K562 (cell line): ENCODE results near the gene PFKP. TPM values are rescaled to one million over a fixed set of nuclear protein-coding genes. Genes with fewer than 3 reads are reported as not detected.
A peak's percentile ranks its signal among the peaks of the same experiment; 100 is the strongest.

Experiments
- CBX2 ChIP-seq: fragments of 200-600 bp; sonication (generic); IDR thresholded peaks from one replicate; pipeline ENCODE4 v1.6.1; 2012; ENCODE audit warnings: mild to moderate bottlenecking, low read length, inconsistent platforms; ENCODE audit not compliant: insufficient read depth, poor library complexity, severe bottlenecking
- CHCHD3 ChIP-seq: fragments of 250-450 bp; sonication (Bioruptor Pico); IDR thresholded peaks from 2 replicates; pipeline ENCODE4 v2.1.2; 2022; ENCODE audit warnings: mild to moderate bottlenecking
- CREB1 ChIP-seq, 2 experiments: sonication (generic) in 1 of 2; formaldehyde crosslinking in 1 of 2; IDR thresholded peaks; 2 replicates each; pipeline versions ENCODE4 v1.6.1 to v1.8.0; 2012 to 2022; ENCODE audit warnings: inconsistent platforms in 1 of 2, mild to moderate bottlenecking in 1 of 2, missing genetic modification reagents in 1 of 2, moderate library complexity in 1 of 2
- EP400 ChIP-seq: fragments of 450-650 bp; IDR thresholded peaks from 2 replicates; pipeline ENCODE4 v1.6.1; 2017; ENCODE audit warnings: antibody characterized with exemption, mild to moderate bottlenecking, moderate library complexity
- FOS ChIP-seq: IDR thresholded peaks from 3 replicates; pipeline ENCODE4 v1.6.1; 2011; ENCODE audit not compliant: insufficient read length; ENCODE audit errors: extremely low read depth
- FOXK2 ChIP-seq, 2 experiments: fragments of 450-650 bp; IDR thresholded peaks in 1 of 2; conservative IDR thresholded peaks in 1 of 2; 2 replicates each; pipeline ENCODE4 v1.6.1; 2016; ENCODE audit warnings: low read depth in 2 of 2, mild to moderate bottlenecking in 1 of 2
- GMEB1 ChIP-seq: fragments of 250-450 bp; sonication (Bioruptor Pico); IDR thresholded peaks from 2 replicates; pipeline ENCODE4 v1.4.0; 2020; ENCODE audit warnings: mild to moderate bottlenecking
- HDAC1 ChIP-seq, 2 experiments: fragments of 450-650 bp; IDR thresholded peaks; 2 replicates each; pipeline ENCODE4 v1.6.1; 2016 to 2017; ENCODE audit warnings: inconsistent platforms in 1 of 2, mild to moderate bottlenecking in 1 of 2, moderate library complexity in 1 of 2
- MAZ ChIP-seq, 2 experiments: fragments of 450-650 bp in 1 of 2; sonication (generic) in 1 of 2; formaldehyde crosslinking; IDR thresholded peaks in 1 of 2; conservative IDR thresholded peaks in 1 of 2; 2 replicates each; pipeline versions ENCODE4 v1.4.0 to v1.5.0; 2020; ENCODE audit warnings: mild to moderate bottlenecking in 1 of 2, missing genetic modification reagents in 1 of 2
- MNT ChIP-seq, 2 experiments: fragments of 450-650 bp; conservative IDR thresholded peaks; 2 replicates each; pipeline ENCODE4 v1.6.1; 2017; ENCODE audit warnings: mild to moderate bottlenecking in 2 of 2, moderate library complexity in 2 of 2
- MYBL2 ChIP-seq, 2 experiments: fragments of 450-650 bp in 1 of 2; sonication (generic) in 1 of 2; formaldehyde crosslinking in 1 of 2; IDR thresholded peaks; 2 replicates each; pipeline versions ENCODE4 v1.6.1 to v1.8.1; 2017 to 2022; ENCODE audit warnings: borderline replicate concordance in 1 of 2, inconsistent platforms in 1 of 2, low read depth in 1 of 2, mild to moderate bottlenecking in 1 of 2, missing genetic modification reagents in 1 of 2, moderate library complexity in 1 of 2
- PHF20 ChIP-seq: fragments of 450-650 bp; IDR thresholded peaks from 2 replicates; pipeline ENCODE4 v1.6.1; 2018; ENCODE audit not compliant: partially characterized antibody
- POLR2G ChIP-seq: fragments of 200-400 bp; formaldehyde crosslinking; IDR thresholded peaks from 2 replicates; pipeline ENCODE4 v1.6.1; 2017; ENCODE audit warnings: low read depth, mild to moderate bottlenecking, antibody characterized with exemption, low read length, moderate library complexity
- RBFOX2 ChIP-seq: fragments of 200-400 bp; formaldehyde crosslinking; IDR thresholded peaks from 2 replicates; pipeline ENCODE4 v1.6.1; 2017; ENCODE audit warnings: low read depth, mild to moderate bottlenecking, low read length, moderate library complexity
- SMAD4 ChIP-seq: fragments of 250-450 bp; sonication (Bioruptor Pico); conservative IDR thresholded peaks from 2 replicates; pipeline ENCODE4 v1.8.0; 2021; ENCODE audit warnings: inconsistent platforms, mild to moderate bottlenecking, moderate library complexity
- TEAD2 ChIP-seq: fragments of 450-650 bp; IDR thresholded peaks from 2 replicates; pipeline ENCODE4 v1.6.1; 2016; ENCODE audit warnings: missing genetic modification characterization, control low read depth, missing compliant biosample characterization
- TRIM24 ChIP-seq, 2 experiments: fragments of 450-650 bp; IDR thresholded peaks; 2 replicates each; pipeline ENCODE4 v1.6.1; 2016
- ZBTB17 ChIP-seq: fragments of 450-650 bp; formaldehyde crosslinking; IDR thresholded peaks from 2 replicates; pipeline ENCODE4 v1.4.0; 2020; ENCODE audit warnings: mild to moderate bottlenecking
- ZNF124 ChIP-seq: sonication (generic); formaldehyde crosslinking; IDR thresholded peaks from 2 replicates; pipeline ENCODE4 v1.8.1; 2022; ENCODE audit warnings: missing genetic modification reagents
- ZNF232 ChIP-seq: sonication (generic); formaldehyde crosslinking; IDR thresholded peaks from 2 replicates; pipeline ENCODE4 v1.8.0; 2022; ENCODE audit warnings: mild to moderate bottlenecking, missing genetic modification reagents
- ZNF511 ChIP-seq: sonication (generic); formaldehyde crosslinking; IDR thresholded peaks from 2 replicates; pipeline ENCODE4 v1.8.0; 2022; ENCODE audit warnings: mild to moderate bottlenecking, missing genetic modification reagents
- polyA plus RNA-seq, 8 experiments: library from polyadenylated mRNA; depleted of rRNA in 4 of 8; stranded (reverse) in 5 of 8; unstranded in 3 of 8; fragments of >200 nt; fragmentation: Nextera tagmentation in 2 of 8; fragmentation: Illumina TruSeq in 1 of 8; extraction: Ambion mirVana in 2 of 8; extraction: Trizol in 1 of 8; gene quantifications; 2 replicates each; pipeline versions ENCODE4 v1.2.1 to v1.2.3, GENCODE V29; 2011 to 2014; ENCODE audit warnings: inconsistent platforms in 1 of 8, missing spikeins in 1 of 8
- total RNA-seq, 7 experiments: library from RNA; depleted of rRNA in 6 of 7; stranded (reverse); fragments of >200 nt in 6 of 7; fragmentation: Illumina TruSeq in 2 of 7; extraction: Trizol in 2 of 7; gene quantifications; 2 replicates each; pipeline versions ENCODE4 v1.2.1 to v1.2.3, GENCODE V29; 2011 to 2021; ENCODE audit warnings: low replicate concordance in 1 of 7

PFKP gene
- total and polyA plus RNA-seq, 9 of the 15 experiments (the other 6 are each of a cell fraction or from before 2014, with no cell fraction given) = 23.5 to 116 (median 62.1) TPM

- TF ChIP-seq FOS = peak; percentile 78
- no peak for TF ChIP-seq TEAD2 (tag)
- TF ChIP-seq ZNF232 (CRISPR knock-in tag) = 0 out of 2 replicates have a peak, but pooled peaks have one; percentile 52
- no peak for TF ChIP-seq ZNF124 (CRISPR knock-in tag)
- TF ChIP-seq ZBTB17 = no peak
- TF ChIP-seq RBFOX2 = peak; percentile 95
- TF ChIP-seq CBX2 = no peak
- TF ChIP-seq MAZ (CRISPR knock-in tag; conservative IDR thresholded peaks at IDR 0.05 in 1 of 2, IDR thresholded peaks at IDR 0.05 in 1 of 2) = peak; percentile 61 to 62; a peak in 2 of 4 replicates
- peak; percentile 51; the same call in 1 of the 2 replicates for TF ChIP-seq EP400
- TF ChIP-seq CREB1 (IDR thresholded peaks at IDR 0.05) = peak; percentile 44; the same call in 1 of the 2 replicates
- TF ChIP-seq CREB1 (CRISPR knock-in tag; IDR thresholded peaks at IDR 0.05) = peak; percentile 78
- TF ChIP-seq SMAD4 (CRISPR knock-in tag) = peak; percentile 23; the same call in 1 of the 2 replicates
- TF ChIP-seq MNT (conservative IDR thresholded peaks at IDR 0.05) = peak; percentile 56 to 78
- no peak for TF ChIP-seq MYBL2 (IDR thresholded peaks at IDR 0.05; ENCODE audit: low read depth)
- no peak for TF ChIP-seq MYBL2 (CRISPR knock-in tag; IDR thresholded peaks at IDR 0.05; ENCODE audit: borderline replicate concordance)
- peak; percentile 75 for TF ChIP-seq PHF20
- TF ChIP-seq POLR2G = peak; percentile 99
- peak; percentile 88 for TF ChIP-seq GMEB1
- 0 out of 4 replicates have a peak, but pooled peaks of 1 of the 2 experiments have one; percentile 77 for TF ChIP-seq FOXK2 (conservative IDR thresholded peaks at IDR 0.05 in 1 of 2, IDR thresholded peaks at IDR 0.05 in 1 of 2; ENCODE audit: low read depth in 2 of 2)
- peak; percentile 59; the same call in 1 of the 2 replicates for TF ChIP-seq ZNF511 (CRISPR knock-in tag)
- no peak for TF ChIP-seq TRIM24 (IDR thresholded peaks at IDR 0.05)
- peak in 1 of 2 experiments; percentile 53; a peak in 2 of 4 replicates for TF ChIP-seq HDAC1 (IDR thresholded peaks at IDR 0.05)
- no peak for TF ChIP-seq CHCHD3 (CRISPR knock-in tag)
Measured at GRCh38 chr10:3172446-3173170, 105.3 kb downstream of the PFKP start, which contains the start of gene PITRM1 (continued).
